SKM-1 treated with dmso at 0.1 percent for 144 hours (cell line): ENCODE measurements around the gene MBTPS1.
A peak's percentile ranks its signal among the peaks of the same experiment; 100 is the strongest.

Experiments
- DNase-seq: peaks from one replicate; lab custom pipeline; 2025; ENCODE audit not compliant: unreplicated experiment; lab: John Stamatoyannopoulos, UW

MBTPS1 gene

DNA sequence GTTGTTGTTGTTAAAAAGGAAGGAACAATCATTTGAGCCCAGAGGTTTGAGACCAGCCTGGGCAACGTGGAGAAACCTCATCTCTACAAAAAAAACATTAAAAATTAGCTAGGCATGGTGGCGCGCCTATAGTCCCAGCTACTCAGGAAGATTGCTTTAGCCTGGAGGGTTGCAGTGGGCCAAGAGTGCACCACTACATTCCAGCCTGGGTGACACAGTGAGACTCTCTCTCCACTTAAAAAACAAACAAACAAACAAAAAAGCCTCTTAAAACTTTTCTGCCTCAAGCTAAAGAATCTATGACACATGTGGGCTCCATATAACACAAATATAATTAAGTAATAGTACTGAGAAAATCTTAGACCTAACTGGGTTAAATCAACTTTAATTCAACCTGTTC lies 12.5 kb downstream of the MBTPS1 start:
- no peak for DNase-seq

- DNase-seq = no peak
These were observed 13.1 kb downstream of the MBTPS1 start for GRCh38 chr16:84103678-84104077.

DNA sequence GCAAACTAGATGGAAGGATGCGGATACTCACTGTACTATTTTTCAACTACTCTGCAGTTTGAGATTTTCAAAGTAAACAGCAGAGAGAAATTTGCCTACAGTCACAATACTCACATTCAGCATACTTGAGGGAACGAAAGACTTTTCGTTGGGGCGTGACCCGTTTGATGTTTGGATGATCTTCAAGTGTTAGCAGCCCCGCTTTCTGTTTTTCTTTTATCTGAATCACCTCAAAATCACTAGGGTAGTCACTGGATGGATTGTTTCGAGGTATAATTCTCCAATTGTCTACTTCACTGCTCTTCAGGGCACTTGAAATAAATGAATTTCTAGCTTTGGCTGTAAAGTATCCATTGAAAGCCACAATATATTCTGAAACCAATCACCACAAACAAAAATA lies 17.8 kb downstream of the MBTPS1 start:
- DNase-seq = no peak

GRCh38 chr16:84096447-84097005 lies 20.2 kb downstream of the MBTPS1 start:
- DNase-seq = no peak

GRCh38 chr16:84095466-84095865 lies 21.3 kb downstream of the MBTPS1 start:
- DNase-seq = no peak

DNA sequence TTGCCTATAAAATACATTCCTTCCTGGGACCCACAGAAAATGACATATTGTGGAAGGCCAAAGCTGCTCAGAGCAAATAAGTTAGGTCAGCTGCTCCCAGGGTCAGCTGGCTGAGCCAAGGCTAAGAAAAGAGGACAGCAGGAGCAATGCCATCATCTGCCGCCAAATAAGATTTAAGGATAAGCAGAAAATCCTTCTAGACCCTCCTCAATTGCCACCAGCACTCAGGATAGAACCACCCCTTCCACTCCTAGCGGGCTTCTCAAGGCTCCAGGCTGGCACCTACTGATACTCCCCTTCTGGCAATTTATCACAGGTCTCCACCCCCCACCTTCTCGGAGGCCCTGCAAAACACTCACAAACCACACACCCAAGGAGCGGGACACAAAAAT lies 22.9 kb downstream of the MBTPS1 start:
- DNase-seq = no peak

- DNase-seq = no peak
These were observed 23.4 kb downstream of the MBTPS1 start for GRCh38 chr16:84093120-84093878.

DNA sequence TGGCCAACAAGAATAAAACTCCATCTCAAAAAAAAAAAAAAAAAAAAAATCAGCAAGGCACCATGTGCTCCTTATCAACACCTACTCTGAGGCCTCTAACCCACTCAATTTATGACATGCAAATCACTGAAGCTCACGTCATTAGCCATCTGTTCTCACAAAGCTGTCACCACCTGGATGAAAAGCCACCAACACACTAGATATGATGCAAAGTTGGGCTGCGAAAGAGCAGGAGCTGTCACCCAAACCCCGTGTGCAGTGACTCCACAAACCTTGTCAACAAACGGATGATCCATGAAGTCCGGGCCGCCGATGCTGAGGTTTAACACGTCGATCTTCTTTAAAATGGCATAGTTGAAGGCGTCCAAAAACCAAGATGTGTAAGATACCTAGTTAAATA lies 25.3 kb downstream of the MBTPS1 start:
- DNase-seq = no peak

- DNase-seq = no peak
These were observed 26.5 kb downstream of the MBTPS1 start for GRCh38 chr16:84090211-84090610.

DNA sequence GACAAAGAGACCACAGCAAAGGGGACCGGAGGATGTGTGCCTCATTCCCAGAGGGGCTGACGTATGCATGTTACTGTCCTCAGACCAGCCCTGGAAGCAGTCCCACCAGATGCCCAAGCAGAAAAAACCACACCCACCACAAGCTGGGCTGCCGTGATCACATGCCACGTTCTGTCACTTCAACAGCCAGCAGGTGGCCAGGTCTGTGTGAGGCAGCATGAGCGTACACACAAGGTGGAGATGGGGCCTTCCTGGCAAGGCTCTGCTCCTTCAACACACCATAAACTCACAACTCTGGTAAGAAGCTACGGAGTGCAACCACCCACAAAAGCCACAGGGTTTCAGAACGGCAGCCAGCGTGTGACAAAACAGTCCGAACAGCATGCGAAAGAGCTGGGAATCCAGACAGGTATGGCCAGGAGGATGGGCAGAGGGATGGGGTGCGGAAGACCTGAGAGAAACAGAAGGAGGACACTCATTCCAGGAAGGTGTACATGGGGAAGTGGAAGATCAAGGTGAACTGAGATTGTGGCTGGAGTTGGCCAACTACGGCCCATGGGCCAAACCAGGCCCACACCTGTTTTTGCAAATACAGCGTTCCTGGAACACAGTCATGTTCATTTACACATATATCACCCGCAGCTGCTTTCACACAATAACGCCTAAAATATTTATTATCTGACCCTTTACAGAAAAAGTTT lies 27.9 kb downstream of the MBTPS1 start:
- no peak for DNase-seq

DNA sequence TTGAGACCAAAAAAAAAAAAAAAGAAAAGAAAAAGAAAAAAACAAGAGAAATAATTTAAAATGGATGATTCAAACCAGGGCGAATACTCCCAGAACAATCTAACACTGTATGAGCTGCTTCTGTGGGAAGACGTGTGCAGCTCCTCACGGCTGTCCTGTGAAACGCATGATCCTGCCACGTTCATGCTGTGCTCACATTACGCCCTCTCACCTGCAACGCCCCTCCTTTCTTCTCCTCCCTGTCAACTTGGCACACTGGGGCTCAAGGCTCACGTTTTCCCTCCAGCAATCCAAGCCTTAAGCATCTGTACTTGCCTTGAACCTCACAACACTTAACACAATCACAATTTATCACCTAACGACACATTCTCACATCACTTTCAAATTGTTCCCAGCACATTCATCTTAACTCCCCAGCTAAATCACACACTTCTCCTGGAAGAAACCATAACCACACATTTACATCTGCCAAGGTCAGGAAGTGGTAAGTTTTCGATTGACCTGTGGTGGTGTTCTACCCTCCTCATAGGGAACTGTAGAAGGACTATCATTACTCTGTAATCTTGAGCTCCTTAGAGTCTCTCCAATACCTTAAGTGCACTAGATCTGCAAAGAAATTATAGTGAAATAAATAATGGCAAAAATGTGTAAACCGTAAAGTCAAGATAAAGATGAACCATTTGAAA lies 29.1 kb downstream of the MBTPS1 start:
- no peak for DNase-seq

DNA sequence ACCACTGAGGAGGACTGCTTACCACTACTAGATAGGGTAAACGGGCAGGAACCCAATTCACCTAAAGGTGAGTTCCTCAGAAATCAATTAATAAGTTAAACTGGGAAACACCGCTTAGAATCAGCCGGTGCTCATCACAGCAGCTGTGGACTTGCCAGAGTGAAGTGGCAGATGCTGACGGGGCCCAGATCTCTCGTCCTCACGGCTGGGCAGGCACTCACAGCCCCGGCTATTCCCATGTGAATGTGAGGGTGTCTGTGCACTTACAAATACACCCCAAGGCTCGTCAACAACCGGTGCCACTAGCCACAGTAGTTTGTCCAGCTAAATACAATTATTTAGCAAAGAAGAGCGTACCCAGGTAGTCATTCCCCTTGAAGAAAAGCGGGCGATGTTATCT lies 29.7 kb downstream of the MBTPS1 start:
- no peak for DNase-seq

DNA sequence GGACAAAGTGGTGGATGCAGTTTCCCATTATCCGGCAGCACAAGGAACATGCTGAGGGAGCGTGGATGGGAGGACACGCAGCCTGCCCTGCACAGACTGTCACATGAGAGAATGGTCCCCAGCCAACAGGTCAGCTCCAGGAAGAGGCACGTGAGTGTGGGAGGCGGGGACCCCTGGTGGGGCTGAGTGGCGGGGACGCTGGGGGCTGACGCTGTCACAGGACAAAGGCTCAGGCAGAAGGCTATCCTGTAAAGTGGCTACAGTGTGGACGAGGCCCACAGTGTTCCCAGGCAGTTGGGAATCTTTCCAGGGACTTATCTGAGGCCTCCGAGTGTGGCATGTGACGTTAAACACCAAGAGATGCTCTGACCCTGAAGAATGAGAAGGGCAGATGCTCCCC lies 30.4 kb downstream of the MBTPS1 start:
- no peak for DNase-seq

DNA sequence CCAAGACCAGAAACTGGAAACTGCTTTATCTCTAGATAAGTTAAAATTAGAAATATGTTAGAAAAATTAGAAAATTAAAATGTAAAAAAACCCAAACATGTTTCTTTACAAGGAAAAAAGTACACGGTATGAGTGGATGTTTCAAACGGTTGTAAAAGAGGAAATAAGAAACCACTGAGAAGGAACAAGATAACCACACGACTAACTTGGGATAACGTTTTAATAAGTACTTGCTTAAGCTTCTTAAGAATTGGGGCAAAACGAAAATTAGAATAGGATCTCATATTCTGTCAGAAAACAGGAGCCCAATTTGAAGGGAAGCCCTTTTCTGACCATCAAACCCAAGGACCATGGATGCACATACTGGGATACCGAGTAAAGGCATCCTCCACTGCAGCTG lies 31.0 kb downstream of the MBTPS1 start:
- DNase-seq = peak; percentile 72

DNA sequence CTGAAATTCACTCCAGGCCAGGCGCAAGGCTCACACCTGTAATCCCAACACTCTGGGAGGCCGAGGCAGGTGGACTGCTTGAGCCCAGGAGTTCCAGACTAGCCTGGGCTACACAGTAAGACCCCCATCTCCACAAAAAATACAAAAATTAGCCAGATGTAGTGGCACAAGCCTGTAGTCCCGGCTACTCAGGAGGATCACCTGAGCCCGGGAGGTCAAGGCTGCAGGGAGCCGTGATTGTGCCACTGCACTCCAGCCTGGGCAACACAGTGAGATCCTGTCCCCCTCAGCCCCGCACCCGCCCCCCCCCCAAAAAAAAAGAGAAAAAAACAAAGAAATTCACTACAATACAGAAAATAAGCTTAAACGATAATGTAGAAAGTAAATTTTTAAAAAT lies 31.5 kb downstream of the MBTPS1 start:
- no peak for DNase-seq

DNA sequence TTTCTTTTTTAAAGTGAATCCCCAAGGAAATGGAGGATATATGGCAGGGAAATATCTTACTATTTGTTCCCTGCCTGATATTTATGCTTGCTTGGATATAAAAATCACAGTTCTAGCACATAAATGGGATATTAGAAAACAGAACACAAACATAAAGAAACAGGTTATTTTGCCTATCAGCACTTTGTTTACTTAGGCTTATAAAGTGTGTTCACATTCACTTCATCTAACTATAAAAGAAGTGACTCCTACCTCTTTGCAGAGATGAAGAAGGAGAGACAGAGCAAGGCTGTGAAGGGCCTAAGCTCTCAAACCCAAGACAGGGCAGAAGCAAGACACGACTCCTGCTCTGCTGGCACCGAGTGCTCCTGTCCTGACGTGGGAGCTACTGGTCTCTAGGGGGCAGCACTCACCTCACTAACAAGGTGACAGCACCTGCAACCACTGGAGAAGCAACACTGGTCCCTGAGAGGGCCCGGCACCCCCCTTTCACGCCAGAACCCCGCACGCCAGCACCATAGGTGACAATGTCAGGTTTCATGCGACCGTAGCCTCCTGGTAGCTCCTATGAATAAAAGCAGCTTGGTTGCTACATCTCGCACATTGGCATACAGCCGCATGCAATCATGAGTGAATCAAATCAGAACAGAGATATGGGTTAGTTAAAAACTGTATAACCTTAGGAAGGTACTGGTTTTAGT lies 32.0 kb downstream of the MBTPS1 start:
- peak; percentile 55 for DNase-seq

- no peak for DNase-seq
These were observed 33.7 kb downstream of the MBTPS1 start for GRCh38 chr16:84082835-84083569.

- DNase-seq = no peak
These were observed 34.6 kb downstream of the MBTPS1 start for GRCh38 chr16:84082110-84082509.

DNA sequence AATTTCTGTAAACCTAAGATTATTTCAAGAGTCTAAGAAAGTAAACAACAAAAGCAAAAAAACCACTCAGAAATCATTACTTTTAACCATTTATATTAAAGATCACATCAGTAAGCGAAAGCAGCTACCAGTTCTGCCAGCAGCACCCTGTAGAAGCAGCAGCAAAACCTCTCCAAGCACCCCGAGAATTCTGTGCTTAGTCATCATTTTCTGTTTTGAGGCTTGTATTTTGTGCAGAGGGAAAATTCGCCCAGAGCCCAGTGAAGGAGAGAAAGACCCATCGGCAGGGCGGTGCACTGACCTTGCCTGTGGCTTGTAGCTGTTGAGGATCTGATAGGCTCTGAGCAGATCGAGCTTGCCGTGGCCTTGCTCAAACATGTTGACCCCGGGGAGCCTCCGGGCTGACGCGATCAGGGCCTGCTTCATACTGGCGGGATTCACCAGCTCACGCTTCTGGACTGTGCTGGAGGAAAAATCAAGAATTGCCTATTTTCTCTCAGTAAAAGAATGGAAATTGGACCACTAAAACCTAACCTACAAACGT lies 35.2 kb downstream of the MBTPS1 start:
- no peak for DNase-seq

GRCh38 chr16:84080813-84081212 lies 35.9 kb downstream of the MBTPS1 start:
- DNase-seq = no peak
